HCT116 (cell line): ENCODE measurements around the gene CKAP2L. TPM values are rescaled to one million over a fixed set of nuclear protein-coding genes. Genes with fewer than 3 reads are reported as not detected.
A peak's percentile ranks its signal among the peaks of the same experiment; 100 is the strongest.

ENCODE experiments used
- CBX3 ChIP-seq: IDR thresholded peaks from 2 replicates; pipeline ENCODE4 v1.6.1; 2012; ENCODE audit warnings: low read depth
- FOSL1 ChIP-seq: IDR thresholded peaks from 2 replicates; pipeline ENCODE4 v1.6.1; 2012; ENCODE audit warnings: low read depth
- JUND ChIP-seq: IDR thresholded peaks from 2 replicates; pipeline ENCODE4 v1.6.1; 2012
- POLR2AphosphoS5 ChIP-seq: IDR thresholded peaks from 2 replicates; pipeline ENCODE4 v1.6.1; 2011; ENCODE audit warnings: mild to moderate bottlenecking, low read depth, low read length, moderate library complexity
- SRF ChIP-seq: IDR thresholded peaks from 2 replicates; pipeline ENCODE4 v1.6.1; 2012; ENCODE audit warnings: low read depth
- YY1 ChIP-seq: IDR thresholded peaks from 2 replicates; pipeline ENCODE4 v1.6.1; 2011; ENCODE audit warnings: low read length, low read depth, moderate library complexity, mild to moderate bottlenecking; ENCODE audit not compliant: insufficient replicate concordance; ENCODE audit errors: extremely low read depth
- ZBTB33 ChIP-seq: IDR thresholded peaks from 2 replicates; pipeline ENCODE4 v1.6.1; 2011; ENCODE audit warnings: mild to moderate bottlenecking, low read length, moderate library complexity; ENCODE audit not compliant: insufficient replicate concordance; ENCODE audit errors: extremely low read depth
- total RNA-seq: library from RNA; stranded (reverse); gene quantifications from one replicate; pipeline ENCODE4 v1.2.1, GENCODE V29; 2021; ENCODE audit not compliant: unreplicated experiment
- TF ChIP-seq, protein P1 (sequence below), 3 experiments: fragments of 200-600 bp in 1 of 3; sonication (generic) in 1 of 3; IDR thresholded peaks in 2 of 3; conservative IDR thresholded peaks in 1 of 3; 2 replicates each; pipeline ENCODE4 v1.5.1; 2012 to 2017; ENCODE audit warnings: low read depth in 2 of 3, low read length in 2 of 3, antibody characterized with exemption in 1 of 3, borderline replicate concordance in 1 of 3, control low read depth in 1 of 3, mild to moderate bottlenecking in 1 of 3, mixed read lengths in 1 of 3, mixed run types in 1 of 3, moderate library complexity in 1 of 3; ENCODE audit not compliant: insufficient read depth in 1 of 3
- TF ChIP-seq, protein P2 (sequence below): IDR thresholded peaks from 2 replicates; pipeline ENCODE4 v1.6.1; 2012; ENCODE audit warnings: low read depth

Gene CKAP2L
- total RNA-seq, 1 experiment from 2014 or later = 27.5 TPM

GRCh38 chr2:112784199-112785189 is 20.1 kb upstream of the CKAP2L start, which contains the start of gene IL1A (continued):
- TF ChIP-seq, protein P1, sequence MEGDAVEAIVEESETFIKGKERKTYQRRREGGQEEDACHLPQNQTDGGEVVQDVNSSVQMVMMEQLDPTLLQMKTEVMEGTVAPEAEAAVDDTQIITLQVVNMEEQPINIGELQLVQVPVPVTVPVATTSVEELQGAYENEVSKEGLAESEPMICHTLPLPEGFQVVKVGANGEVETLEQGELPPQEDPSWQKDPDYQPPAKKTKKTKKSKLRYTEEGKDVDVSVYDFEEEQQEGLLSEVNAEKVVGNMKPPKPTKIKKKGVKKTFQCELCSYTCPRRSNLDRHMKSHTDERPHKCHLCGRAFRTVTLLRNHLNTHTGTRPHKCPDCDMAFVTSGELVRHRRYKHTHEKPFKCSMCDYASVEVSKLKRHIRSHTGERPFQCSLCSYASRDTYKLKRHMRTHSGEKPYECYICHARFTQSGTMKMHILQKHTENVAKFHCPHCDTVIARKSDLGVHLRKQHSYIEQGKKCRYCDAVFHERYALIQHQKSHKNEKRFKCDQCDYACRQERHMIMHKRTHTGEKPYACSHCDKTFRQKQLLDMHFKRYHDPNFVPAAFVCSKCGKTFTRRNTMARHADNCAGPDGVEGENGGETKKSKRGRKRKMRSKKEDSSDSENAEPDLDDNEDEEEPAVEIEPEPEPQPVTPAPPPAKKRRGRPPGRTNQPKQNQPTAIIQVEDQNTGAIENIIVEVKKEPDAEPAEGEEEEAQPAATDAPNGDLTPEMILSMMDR (IDR thresholded peaks at IDR 0.05 in 2 of 3, conservative IDR thresholded peaks at IDR 0.05 in 1 of 3; ENCODE audit: borderline replicate concordance in 1 of 3, insufficient read depth in 1 of 3, low read depth in 2 of 3, low read length in 2 of 3) = no peak
- TF ChIP-seq POLR2AphosphoS5 = no peak
- no peak for TF ChIP-seq SRF
- TF ChIP-seq JUND = 0 out of 2 replicates have a peak, but pooled peaks have one; percentile 14
- TF ChIP-seq YY1 = no peak
- TF ChIP-seq, protein P2, sequence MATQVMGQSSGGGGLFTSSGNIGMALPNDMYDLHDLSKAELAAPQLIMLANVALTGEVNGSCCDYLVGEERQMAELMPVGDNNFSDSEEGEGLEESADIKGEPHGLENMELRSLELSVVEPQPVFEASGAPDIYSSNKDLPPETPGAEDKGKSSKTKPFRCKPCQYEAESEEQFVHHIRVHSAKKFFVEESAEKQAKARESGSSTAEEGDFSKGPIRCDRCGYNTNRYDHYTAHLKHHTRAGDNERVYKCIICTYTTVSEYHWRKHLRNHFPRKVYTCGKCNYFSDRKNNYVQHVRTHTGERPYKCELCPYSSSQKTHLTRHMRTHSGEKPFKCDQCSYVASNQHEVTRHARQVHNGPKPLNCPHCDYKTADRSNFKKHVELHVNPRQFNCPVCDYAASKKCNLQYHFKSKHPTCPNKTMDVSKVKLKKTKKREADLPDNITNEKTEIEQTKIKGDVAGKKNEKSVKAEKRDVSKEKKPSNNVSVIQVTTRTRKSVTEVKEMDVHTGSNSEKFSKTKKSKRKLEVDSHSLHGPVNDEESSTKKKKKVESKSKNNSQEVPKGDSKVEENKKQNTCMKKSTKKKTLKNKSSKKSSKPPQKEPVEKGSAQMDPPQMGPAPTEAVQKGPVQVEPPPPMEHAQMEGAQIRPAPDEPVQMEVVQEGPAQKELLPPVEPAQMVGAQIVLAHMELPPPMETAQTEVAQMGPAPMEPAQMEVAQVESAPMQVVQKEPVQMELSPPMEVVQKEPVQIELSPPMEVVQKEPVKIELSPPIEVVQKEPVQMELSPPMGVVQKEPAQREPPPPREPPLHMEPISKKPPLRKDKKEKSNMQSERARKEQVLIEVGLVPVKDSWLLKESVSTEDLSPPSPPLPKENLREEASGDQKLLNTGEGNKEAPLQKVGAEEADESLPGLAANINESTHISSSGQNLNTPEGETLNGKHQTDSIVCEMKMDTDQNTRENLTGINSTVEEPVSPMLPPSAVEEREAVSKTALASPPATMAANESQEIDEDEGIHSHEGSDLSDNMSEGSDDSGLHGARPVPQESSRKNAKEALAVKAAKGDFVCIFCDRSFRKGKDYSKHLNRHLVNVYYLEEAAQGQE = no peak
- TF ChIP-seq FOSL1 = peak; percentile 24; the same call in 1 of the 2 replicates
- no peak for TF ChIP-seq ZBTB33
- TF ChIP-seq CBX3 = no peak
